Kidney capillary endothelial cell (primary cell): ENCODE data around the gene KLHL2.
A peak's percentile ranks its signal among the peaks of the same experiment; 100 is the strongest.
"Not testable (repeated sequence)": the region's sequence is repeated elsewhere in the genome, so short reads cannot be mapped to it uniquely, and the experiment has no call there.

ENCODE experiments used
- DNase-seq: peaks from one replicate; pipeline ENCODE4 v3.0.0-alpha.2; 2018; ENCODE audit warnings: low spot score

KLHL2 gene

GRCh38 chr4:165207431-165208220, at the start of gene KLHL2:
Gene KLHL2 (plus strand): TSS chr4:165207561. CDS start chr4:165207877, 316 bp downstream.
- DNase-seq: peak; percentile 67

- no peak for DNase-seq
Observed at GRCh38 chr4:165158762-165159161, 48.6 kb upstream of the KLHL2 start.

GRCh38 chr4:165164257-165164656, 43.1 kb upstream of the KLHL2 start:
- DNase-seq: no peak

GRCh38 chr4:165166872-165167271, 40.5 kb upstream of the KLHL2 start:
- not testable (repeated sequence) for DNase-seq

GRCh38 chr4:165167650-165168049, 39.7 kb upstream of the KLHL2 start:
- no peak for DNase-seq

GRCh38 chr4:165170819-165171218, 36.5 kb upstream of the KLHL2 start:
- DNase-seq: no peak

GRCh38 chr4:165175470-165175869, 31.9 kb upstream of the KLHL2 start:
- DNase-seq: not testable (repeated sequence)

GRCh38 chr4:165175879-165176278, 31.5 kb upstream of the KLHL2 start:
- no peak for DNase-seq

GRCh38 chr4:165177725-165178666, 29.4 kb upstream of the KLHL2 start:
- DNase-seq: no peak

GRCh38 chr4:165184220-165184619, 23.1 kb upstream of the KLHL2 start:
- DNase-seq: no peak

GRCh38 chr4:165184998-165185397, 22.4 kb upstream of the KLHL2 start:
- DNase-seq: not testable (repeated sequence)

GRCh38 chr4:165185448-165185847, 21.9 kb upstream of the KLHL2 start:
- no peak for DNase-seq

- DNase-seq: no peak
Observed at GRCh38 chr4:165190591-165191347, 16.6 kb upstream of the KLHL2 start.

GRCh38 chr4:165191348-165191656, 16.1 kb upstream of the KLHL2 start:
- no peak for DNase-seq

- DNase-seq: no peak
Observed at GRCh38 chr4:165191814-165192499, 15.4 kb upstream of the KLHL2 start.

GRCh38 chr4:165192500-165192898, 14.9 kb upstream of the KLHL2 start:
- no peak for DNase-seq

GRCh38 chr4:165192956-165193355, 14.4 kb upstream of the KLHL2 start:
- no peak for DNase-seq

- DNase-seq: no peak
Observed at GRCh38 chr4:165194368-165194767, 13.0 kb upstream of the KLHL2 start.

- DNase-seq: no peak
Observed at GRCh38 chr4:165198329-165198728, 9.0 kb upstream of the KLHL2 start.

- DNase-seq: no peak
Observed at GRCh38 chr4:165199286-165199685, 8.1 kb upstream of the KLHL2 start.

- DNase-seq: no peak
Observed at GRCh38 chr4:165199722-165200121, 7.6 kb upstream of the KLHL2 start.

GRCh38 chr4:165201806-165202205, 5.6 kb upstream of the KLHL2 start:
- no peak for DNase-seq
